SK-N-SH treated with all-trans-retinoic acid at 6 μM for 48 hours (cell line): ENCODE data around the gene TNIK.

ENCODE experiments used
- ATAC-seq: fragments of 200-7000 bp; cut with Tn5 transposase; 3 replicates; pipeline ENCODE4 v1.9.1; 2020; ENCODE audit warnings: mild to moderate bottlenecking, moderate library complexity
- ARNTL ChIP-seq: fragments of 450-650 bp; formaldehyde crosslinking; IDR thresholded peaks from 2 replicates; pipeline ENCODE4 v1.5.0; 2020; ENCODE audit warnings: low read depth, mild to moderate bottlenecking, moderate library complexity, borderline replicate concordance
- BACH2 ChIP-seq: fragments of 250-450 bp; sonication (Bioruptor Pico); IDR thresholded peaks from 2 replicates; pipeline ENCODE4 v1.9.0; 2021; ENCODE audit warnings: mild to moderate bottlenecking, borderline replicate concordance
- CREB5 ChIP-seq: fragments of 250-450 bp; sonication (Bioruptor Pico); IDR thresholded peaks from 2 replicates; pipeline ENCODE4 v1.5.1; 2020; ENCODE audit warnings: low read depth, mild to moderate bottlenecking, moderate library complexity
- CSDC2 ChIP-seq: fragments of 250-450 bp; sonication (Bioruptor Pico); IDR thresholded peaks from 2 replicates; pipeline ENCODE4 v1.5.0; 2020; ENCODE audit warnings: mild to moderate bottlenecking, moderate library complexity
- CSRNP3 ChIP-seq: fragments of 250-450 bp; sonication (Bioruptor Pico); IDR thresholded peaks from 2 replicates; pipeline ENCODE4 v1.5.1; 2021; ENCODE audit warnings: mild to moderate bottlenecking, moderate library complexity
- ESRRG ChIP-seq: fragments of 250-450 bp; sonication (Bioruptor Pico); IDR thresholded peaks from 2 replicates; pipeline ENCODE4 v1.6.1; 2021; ENCODE audit warnings: mild to moderate bottlenecking
- GLIS3 ChIP-seq: fragments of 250-450 bp; sonication (Bioruptor Pico); IDR thresholded peaks from 2 replicates; pipeline ENCODE4 v1.5.0; 2020; ENCODE audit warnings: mild to moderate bottlenecking, moderate library complexity
- ISL1 ChIP-seq: fragments of 250-450 bp; sonication (Bioruptor Pico); IDR thresholded peaks from 2 replicates; pipeline ENCODE4 v2.1.2; 2022; ENCODE audit warnings: mild to moderate bottlenecking, moderate library complexity
- PATZ1 ChIP-seq: fragments of 250-450 bp; sonication (Bioruptor Pico); IDR thresholded peaks from 2 replicates; pipeline ENCODE4 v1.8.0; 2020; ENCODE audit warnings: mild to moderate bottlenecking, moderate library complexity, borderline replicate concordance
- POU6F1 ChIP-seq: fragments of 250-450 bp; sonication (Bioruptor Pico); IDR thresholded peaks from 2 replicates; pipeline ENCODE4 v1.8.0; 2021; ENCODE audit warnings: low read depth, mild to moderate bottlenecking, moderate library complexity, borderline replicate concordance
- PPARA ChIP-seq: fragments of 250-450 bp; sonication (Bioruptor Pico); IDR thresholded peaks from 2 replicates; pipeline ENCODE4 v1.5.0; 2020; ENCODE audit warnings: mild to moderate bottlenecking, borderline replicate concordance
- RARB ChIP-seq: fragments of 250-450 bp; sonication (Bioruptor Pico); IDR thresholded peaks from 2 replicates; pipeline ENCODE4 v1.8.0; 2021; ENCODE audit warnings: mild to moderate bottlenecking, moderate library complexity
- SNAI2 ChIP-seq: fragments of 250-450 bp; sonication (Bioruptor Pico); IDR thresholded peaks from 2 replicates; pipeline ENCODE4 v1.5.0; 2020; ENCODE audit warnings: mild to moderate bottlenecking, moderate library complexity
- TOX ChIP-seq: fragments of 250-450 bp; sonication (Bioruptor Pico); IDR thresholded peaks from 2 replicates; pipeline ENCODE4 v1.8.0; 2021; ENCODE audit warnings: mild to moderate bottlenecking, moderate library complexity, borderline replicate concordance
- ZC3H10 ChIP-seq: fragments of 250-450 bp; sonication (Bioruptor Pico); IDR thresholded peaks from 2 replicates; pipeline ENCODE4 v1.5.1; 2021; ENCODE audit warnings: mild to moderate bottlenecking, moderate library complexity
- ZFP3 ChIP-seq: fragments of 250-450 bp; sonication (Bioruptor Pico); IDR thresholded peaks from 2 replicates; pipeline ENCODE4 v1.5.0; 2020; ENCODE audit warnings: mild to moderate bottlenecking, moderate library complexity
- ZFP30 ChIP-seq: fragments of 450-650 bp; formaldehyde crosslinking; IDR thresholded peaks from 2 replicates; pipeline ENCODE4 v1.5.0; 2022; ENCODE audit warnings: mild to moderate bottlenecking, moderate library complexity
- ZNF565 ChIP-seq: fragments of 450-650 bp; formaldehyde crosslinking; conservative IDR thresholded peaks from 2 replicates; pipeline ENCODE4 v1.5.0; 2020; ENCODE audit warnings: low read depth, mild to moderate bottlenecking, moderate library complexity
- ZNF70 ChIP-seq: fragments of 450-650 bp; formaldehyde crosslinking; IDR thresholded peaks from 2 replicates; pipeline ENCODE4 v1.5.0; 2020; ENCODE audit warnings: mild to moderate bottlenecking, moderate library complexity

Gene TNIK

GRCh38 chr3:171485338-171485737 lies 25.1 kb upstream of the TNIK start:
- ATAC-seq: no peak
- no peak for TF ChIP-seq ISL1 (CRISPR knock-in tag)
- TF ChIP-seq PPARA (CRISPR knock-in tag): no peak
- TF ChIP-seq ARNTL (CRISPR knock-in tag): no peak
- TF ChIP-seq ZFP30 (CRISPR knock-in tag): no peak
- TF ChIP-seq GLIS3 (CRISPR knock-in tag): no peak
- TF ChIP-seq PATZ1: no peak

GRCh38 chr3:171481011-171481410 lies 20.8 kb upstream of the TNIK start:
- ATAC-seq: no peak
- TF ChIP-seq ZNF70 (CRISPR knock-in tag): no peak
- no peak for TF ChIP-seq SNAI2 (CRISPR knock-in tag)
- no peak for TF ChIP-seq CSRNP3 (CRISPR knock-in tag)
- no peak for TF ChIP-seq POU6F1 (CRISPR knock-in tag)
- no peak for TF ChIP-seq TOX (CRISPR knock-in tag)
- no peak for TF ChIP-seq CREB5 (CRISPR knock-in tag)
- TF ChIP-seq ZFP3: no peak
- TF ChIP-seq GLIS3 (CRISPR knock-in tag): no peak
- TF ChIP-seq CSDC2 (CRISPR knock-in tag): no peak
- no peak for TF ChIP-seq ESRRG (CRISPR knock-in tag)
- TF ChIP-seq RARB (CRISPR knock-in tag): no peak
- TF ChIP-seq PPARA (CRISPR knock-in tag): no peak

- TF ChIP-seq ESRRG (CRISPR knock-in tag) (no peak), BACH2 (CRISPR knock-in tag) (no peak), CREB5 (CRISPR knock-in tag) (no peak), ZNF565 (no peak)
- no peak for ATAC-seq
Observed at GRCh38 chr3:171480526-171480925, 20.3 kb upstream of the TNIK start.

- TF ChIP-seq ZC3H10 (CRISPR knock-in tag): no peak
- no peak for ATAC-seq
Observed at GRCh38 chr3:171476532-171477102, 16.4 kb upstream of the TNIK start.

GRCh38 chr3:171472552-171472951 lies 12.3 kb upstream of the TNIK start:
- TF ChIP-seq ISL1 (CRISPR knock-in tag) (no peak), ZNF565 (no peak), ZC3H10 (CRISPR knock-in tag) (no peak), CSRNP3 (CRISPR knock-in tag) (no peak)
- TF ChIP-seq, all 23 proteins: peak for 0
- ATAC-seq: no peak
